ENCODE results near the gene SECISBP2. TPM values are rescaled to one million over a fixed set of nuclear protein-coding genes. Genes with fewer than 3 reads are reported as not detected.
A peak's percentile ranks its signal among the peaks of the same experiment; 100 is the strongest.

Gene SECISBP2
- total RNA-seq, 1 donor from 2014 or later = 56.7 TPM

GRCh38 chr9:89351584-89352300 lies 33.4 kb downstream of the SECISBP2 start:
- no peaks in the 10 kb centered on the region for H3K27me3 Mint-ChIP-seq (ENCODE audit: low read depth)
- peaks cover 24% of the 10 kb centered on the region for H3K36me3 Mint-ChIP-seq (ENCODE audit: low read depth)
- H3K4me1 Mint-ChIP-seq = no peaks in the 10 kb centered on the region
- H3K27ac Mint-ChIP-seq (ENCODE audit: unreplicated experiment) = no peak overlapping the region
- TF ChIP-seq CTCF (conservative IDR thresholded peaks at IDR 0.05) = no peak
- no peaks in the 10 kb centered on the region for H3K9me3 Mint-ChIP-seq
- no peak for DNase-seq (ENCODE audit: low read depth, low spot score)
- H3K4me3 Mint-ChIP-seq = no peak overlapping the region

GRCh38 chr9:89352451-89352850 lies 34.2 kb downstream of the SECISBP2 start:
- no peak for DNase-seq (ENCODE audit: low read depth, low spot score)
- Mint-ChIP-seq H3K27me3 (ENCODE audit: low read depth) (no peaks in the 10 kb centered on the region), H3K4me1 (no peaks in the 10 kb centered on the region), H3K4me3 (no peak overlapping the region), H3K27ac (ENCODE audit: unreplicated experiment) (no peak overlapping the region), H3K36me3 (ENCODE audit: low read depth) (peaks cover 22% of the 10 kb centered on the region), H3K9me3 (no peaks in the 10 kb centered on the region)
- TF ChIP-seq CTCF (conservative IDR thresholded peaks at IDR 0.05) = no peak

GRCh38 chr9:89352874-89353649 lies 34.8 kb downstream of the SECISBP2 start:
- H3K27ac Mint-ChIP-seq (ENCODE audit: unreplicated experiment) = no peak overlapping the region
- no peaks in the 10 kb centered on the region for H3K9me3 Mint-ChIP-seq
- TF ChIP-seq CTCF (conservative IDR thresholded peaks at IDR 0.05) = no peak
- no peaks in the 10 kb centered on the region for H3K27me3 Mint-ChIP-seq (ENCODE audit: low read depth)
- H3K36me3 Mint-ChIP-seq (ENCODE audit: low read depth) = peaks cover 22% of the 10 kb centered on the region
- no peak overlapping the region for H3K4me3 Mint-ChIP-seq
- H3K4me1 Mint-ChIP-seq = no peaks in the 10 kb centered on the region
- DNase-seq (ENCODE audit: low read depth, low spot score) = no peak

- Mint-ChIP-seq H3K4me1 (no peaks in the 10 kb centered on the region), H3K27me3 (ENCODE audit: low read depth) (no peaks in the 10 kb centered on the region), H3K36me3 (ENCODE audit: low read depth) (peaks cover 23% of the 10 kb centered on the region), H3K27ac (ENCODE audit: unreplicated experiment) (no peak overlapping the region), H3K4me3 (no peak overlapping the region), H3K9me3 (no peaks in the 10 kb centered on the region)
- no peak for TF ChIP-seq CTCF (conservative IDR thresholded peaks at IDR 0.05)
- DNase-seq (ENCODE audit: low read depth, low spot score) = no peak
Observed at GRCh38 chr9:89353989-89354388, 35.7 kb downstream of the SECISBP2 start.

- Mint-ChIP-seq H3K27me3 (ENCODE audit: low read depth) (no peaks in the 10 kb centered on the region), H3K4me3 (no peak overlapping the region), H3K9me3 (no peaks in the 10 kb centered on the region), H3K4me1 (no peaks in the 10 kb centered on the region), H3K36me3 (ENCODE audit: low read depth) (peaks cover 23% of the 10 kb centered on the region), H3K27ac (ENCODE audit: unreplicated experiment) (peak overlapping the region; percentile 84)
- no peak for DNase-seq (ENCODE audit: low read depth, low spot score)
- TF ChIP-seq CTCF (conservative IDR thresholded peaks at IDR 0.05) = no peak
Observed at GRCh38 chr9:89354471-89354870, 36.2 kb downstream of the SECISBP2 start.
